ENCODE measurements around the gene SETBP1. TPM values are rescaled to one million over a fixed set of nuclear protein-coding genes. Genes with fewer than 3 reads are reported as not detected.

The SETBP1 gene
- total and polyA plus RNA-seq, 2 of the 13 experiments (the other 11 are each of a cell fraction or from before 2014, with no cell fraction given), result 0.18 to 0.65 TPM

DNA sequence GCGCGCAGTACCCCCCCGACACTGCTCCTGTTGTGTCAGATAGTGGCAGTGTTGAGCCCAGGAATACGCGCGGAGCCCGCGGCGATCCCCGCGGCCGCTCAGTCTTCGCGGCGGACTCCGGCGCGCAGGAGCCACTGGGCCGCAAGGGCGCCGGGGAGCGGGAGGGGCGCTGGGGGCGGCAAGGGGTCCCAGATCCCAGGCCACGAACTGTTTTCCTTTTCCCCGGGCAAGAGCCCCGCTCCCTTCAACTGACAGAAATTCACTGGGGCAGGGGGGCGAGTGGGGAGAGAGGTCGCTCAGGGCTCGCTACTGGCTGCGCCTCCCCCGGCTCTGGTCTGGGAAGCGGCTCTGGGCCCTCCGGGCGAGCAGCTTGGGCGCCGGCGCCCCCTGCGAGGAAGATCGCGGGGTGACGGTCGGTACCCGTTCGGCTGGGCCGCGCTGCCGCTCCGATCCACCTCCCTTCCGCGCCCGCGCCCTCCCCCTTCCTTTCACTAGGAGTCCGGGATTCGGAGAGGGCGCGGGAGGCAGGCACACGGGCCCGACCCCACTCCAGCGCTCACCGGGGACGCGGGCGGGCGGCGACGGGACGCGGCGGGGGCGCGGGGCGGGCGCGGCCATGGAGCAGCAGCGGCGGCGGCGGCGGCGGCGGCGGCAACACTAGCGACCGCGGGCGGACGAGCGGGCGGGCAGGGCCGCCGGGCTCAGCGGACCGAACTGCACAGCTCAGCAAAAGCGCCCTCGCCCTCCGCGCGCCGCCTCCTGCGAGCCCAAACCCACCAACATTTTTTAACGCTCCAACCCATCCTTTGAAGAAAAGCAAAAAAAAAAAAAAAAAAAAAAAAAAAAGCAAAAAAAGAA lies 1.4 kb upstream of the SETBP1 start (continued):
- TF ChIP-seq, protein P1, sequence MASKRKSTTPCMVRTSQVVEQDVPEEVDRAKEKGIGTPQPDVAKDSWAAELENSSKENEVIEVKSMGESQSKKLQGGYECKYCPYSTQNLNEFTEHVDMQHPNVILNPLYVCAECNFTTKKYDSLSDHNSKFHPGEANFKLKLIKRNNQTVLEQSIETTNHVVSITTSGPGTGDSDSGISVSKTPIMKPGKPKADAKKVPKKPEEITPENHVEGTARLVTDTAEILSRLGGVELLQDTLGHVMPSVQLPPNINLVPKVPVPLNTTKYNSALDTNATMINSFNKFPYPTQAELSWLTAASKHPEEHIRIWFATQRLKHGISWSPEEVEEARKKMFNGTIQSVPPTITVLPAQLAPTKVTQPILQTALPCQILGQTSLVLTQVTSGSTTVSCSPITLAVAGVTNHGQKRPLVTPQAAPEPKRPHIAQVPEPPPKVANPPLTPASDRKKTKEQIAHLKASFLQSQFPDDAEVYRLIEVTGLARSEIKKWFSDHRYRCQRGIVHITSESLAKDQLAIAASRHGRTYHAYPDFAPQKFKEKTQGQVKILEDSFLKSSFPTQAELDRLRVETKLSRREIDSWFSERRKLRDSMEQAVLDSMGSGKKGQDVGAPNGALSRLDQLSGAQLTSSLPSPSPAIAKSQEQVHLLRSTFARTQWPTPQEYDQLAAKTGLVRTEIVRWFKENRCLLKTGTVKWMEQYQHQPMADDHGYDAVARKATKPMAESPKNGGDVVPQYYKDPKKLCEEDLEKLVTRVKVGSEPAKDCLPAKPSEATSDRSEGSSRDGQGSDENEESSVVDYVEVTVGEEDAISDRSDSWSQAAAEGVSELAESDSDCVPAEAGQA (IDR thresholded peaks at IDR 0.05; ENCODE audit: low read depth), result no peak
- TF ChIP-seq, protein P1 (CRISPR knock-in tag; IDR thresholded peaks at IDR 0.05; ENCODE audit: borderline replicate concordance), result no peak
- TF ChIP-seq SOX6 (IDR thresholded peaks at IDR 0.05), result no peak
- TF ChIP-seq SOX6 (CRISPR knock-in tag; IDR thresholded peaks at IDR 0.05), result no peak
- TF ChIP-seq MYC (CRISPR knock-in tag; IDR thresholded peaks at IDR 0.05; ENCODE audit: borderline replicate concordance), result 0 out of 2 replicates have a peak, but pooled peaks have one; percentile 13
- no peak for TF ChIP-seq JUNB (CRISPR knock-in tag; IDR thresholded peaks at IDR 0.05; ENCODE audit: borderline replicate concordance)
- no peak for TF ChIP-seq ZNF567 (CRISPR knock-in tag; IDR thresholded peaks at IDR 0.05; ENCODE audit: borderline replicate concordance)
- TF ChIP-seq SIX4 (CRISPR knock-in tag; IDR thresholded peaks at IDR 0.05), result no peak
- TF ChIP-seq ZNF605 (CRISPR knock-in tag; IDR thresholded peaks at IDR 0.05), result no peak
- TF ChIP-seq ELF3 (CRISPR knock-in tag; IDR thresholded peaks at IDR 0.05), result no peak
- TF ChIP-seq ZBTB21 (CRISPR knock-in tag; IDR thresholded peaks at IDR 0.05), result no peak
- TF ChIP-seq ZNF460 (CRISPR knock-in tag; IDR thresholded peaks at IDR 0.05; ENCODE audit: borderline replicate concordance), result no peak
- TF ChIP-seq, protein P2, sequence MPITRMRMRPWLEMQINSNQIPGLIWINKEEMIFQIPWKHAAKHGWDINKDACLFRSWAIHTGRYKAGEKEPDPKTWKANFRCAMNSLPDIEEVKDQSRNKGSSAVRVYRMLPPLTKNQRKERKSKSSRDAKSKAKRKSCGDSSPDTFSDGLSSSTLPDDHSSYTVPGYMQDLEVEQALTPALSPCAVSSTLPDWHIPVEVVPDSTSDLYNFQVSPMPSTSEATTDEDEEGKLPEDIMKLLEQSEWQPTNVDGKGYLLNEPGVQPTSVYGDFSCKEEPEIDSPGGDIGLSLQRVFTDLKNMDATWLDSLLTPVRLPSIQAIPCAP (CRISPR knock-in tag; IDR thresholded peaks at IDR 0.05; ENCODE audit: low read depth), result no peak
- TF ChIP-seq TP53 (CRISPR knock-in tag; conservative IDR thresholded peaks at IDR 0.05), result no peak
- TF ChIP-seq PRPF4 (IDR thresholded peaks at IDR 0.05; ENCODE audit: low read depth, low read length, poor library complexity, severe bottlenecking), result no peak
- TF ChIP-seq TSC22D2 (CRISPR knock-in tag; IDR thresholded peaks at IDR 0.05; ENCODE audit: borderline replicate concordance), result no peak
- TF ChIP-seq SIN3B (IDR thresholded peaks at IDR 0.05; ENCODE audit: low read length), result no peak
- peak; percentile 41 for TF ChIP-seq XRCC5 (optimal IDR thresholded peaks at IDR 0.05; ENCODE audit: low read length)
- TF ChIP-seq, protein P3, sequence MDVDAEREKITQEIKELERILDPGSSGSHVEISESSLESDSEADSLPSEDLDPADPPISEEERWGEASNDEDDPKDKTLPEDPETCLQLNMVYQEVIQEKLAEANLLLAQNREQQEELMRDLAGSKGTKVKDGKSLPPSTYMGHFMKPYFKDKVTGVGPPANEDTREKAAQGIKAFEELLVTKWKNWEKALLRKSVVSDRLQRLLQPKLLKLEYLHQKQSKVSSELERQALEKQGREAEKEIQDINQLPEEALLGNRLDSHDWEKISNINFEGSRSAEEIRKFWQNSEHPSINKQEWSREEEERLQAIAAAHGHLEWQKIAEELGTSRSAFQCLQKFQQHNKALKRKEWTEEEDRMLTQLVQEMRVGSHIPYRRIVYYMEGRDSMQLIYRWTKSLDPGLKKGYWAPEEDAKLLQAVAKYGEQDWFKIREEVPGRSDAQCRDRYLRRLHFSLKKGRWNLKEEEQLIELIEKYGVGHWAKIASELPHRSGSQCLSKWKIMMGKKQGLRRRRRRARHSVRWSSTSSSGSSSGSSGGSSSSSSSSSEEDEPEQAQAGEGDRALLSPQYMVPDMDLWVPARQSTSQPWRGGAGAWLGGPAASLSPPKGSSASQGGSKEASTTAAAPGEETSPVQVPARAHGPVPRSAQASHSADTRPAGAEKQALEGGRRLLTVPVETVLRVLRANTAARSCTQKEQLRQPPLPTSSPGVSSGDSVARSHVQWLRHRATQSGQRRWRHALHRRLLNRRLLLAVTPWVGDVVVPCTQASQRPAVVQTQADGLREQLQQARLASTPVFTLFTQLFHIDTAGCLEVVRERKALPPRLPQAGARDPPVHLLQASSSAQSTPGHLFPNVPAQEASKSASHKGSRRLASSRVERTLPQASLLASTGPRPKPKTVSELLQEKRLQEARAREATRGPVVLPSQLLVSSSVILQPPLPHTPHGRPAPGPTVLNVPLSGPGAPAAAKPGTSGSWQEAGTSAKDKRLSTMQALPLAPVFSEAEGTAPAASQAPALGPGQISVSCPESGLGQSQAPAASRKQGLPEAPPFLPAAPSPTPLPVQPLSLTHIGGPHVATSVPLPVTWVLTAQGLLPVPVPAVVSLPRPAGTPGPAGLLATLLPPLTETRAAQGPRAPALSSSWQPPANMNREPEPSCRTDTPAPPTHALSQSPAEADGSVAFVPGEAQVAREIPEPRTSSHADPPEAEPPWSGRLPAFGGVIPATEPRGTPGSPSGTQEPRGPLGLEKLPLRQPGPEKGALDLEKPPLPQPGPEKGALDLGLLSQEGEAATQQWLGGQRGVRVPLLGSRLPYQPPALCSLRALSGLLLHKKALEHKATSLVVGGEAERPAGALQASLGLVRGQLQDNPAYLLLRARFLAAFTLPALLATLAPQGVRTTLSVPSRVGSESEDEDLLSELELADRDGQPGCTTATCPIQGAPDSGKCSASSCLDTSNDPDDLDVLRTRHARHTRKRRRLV (CRISPR knock-in tag; IDR thresholded peaks at IDR 0.05), result no peak
